Activated naive CD8-positive, alpha-beta T cell treated with anti-CD3 and anti-CD28 coated beads, Interleukin-2, amount 10 ng/mL, durations not matched to agents 7 days and 5 days (primary cell): ENCODE measurements around the gene TFPI. TPM values are rescaled to one million over a fixed set of nuclear protein-coding genes. Genes with fewer than 3 reads are reported as not detected.
"Not testable (repeated sequence)": the region's sequence is repeated elsewhere in the genome, so short reads cannot be mapped to it uniquely, and the experiment has no call there.

Experiments
- ATAC-seq: fragments of 150-1000 bp; cut with Tn5 transposase; one replicate; pipeline ENCODE4 v1.10.0; 2021; ENCODE audit warnings: low read depth, moderate library complexity
- POLR2A ChIA-PET: fragments of 350-600 bp; sonication (Branson Sonifier 250); formaldehyde crosslinking; loops from one replicate; lab custom pipeline; 2021; ENCODE audit warnings: antibody characterized with exemption; lab: Charles Lee
- DNase-seq: peaks from one replicate; pipeline ENCODE4 v3.0.0; 2021
- H3K27ac Mint-ChIP-seq: one replicate; pipeline ENCODE4 v1.8.0; 2022; ENCODE audit warnings: mild to moderate bottlenecking, mixed read lengths
- H3K27me3 Mint-ChIP-seq: one replicate; pipeline ENCODE4 v1.8.0; 2022; ENCODE audit warnings: mild to moderate bottlenecking, moderate library complexity, mixed read lengths
- H3K36me3 Mint-ChIP-seq: one replicate; pipeline ENCODE4 v1.8.0; 2021; ENCODE audit warnings: mild to moderate bottlenecking, mixed read lengths
- H3K4me1 Mint-ChIP-seq: one replicate; pipeline ENCODE4 v1.8.0; 2021; ENCODE audit warnings: mixed read lengths
- H3K4me3 Mint-ChIP-seq: one replicate; pipeline ENCODE4 v1.8.0; 2022; ENCODE audit warnings: mild to moderate bottlenecking, moderate library complexity, mixed read lengths
- H3K9me3 Mint-ChIP-seq: one replicate; pipeline ENCODE4 v1.8.0; 2021; ENCODE audit warnings: mixed read lengths
- total RNA-seq, 2 experiments: library from RNA; stranded (reverse); gene quantifications; one replicate each; pipeline ENCODE4 v1.2.3, GENCODE V29; 2021

The TFPI gene
- total RNA-seq, 2 experiments from 2014 or later, result 0.11 TPM; not detected in 1

GRCh38 chr2:187529248-187529976 lies 24.8 kb downstream of the TFPI start:
- Mint-ChIP-seq H3K27me3 (no peaks in the 10 kb centered on the region), H3K4me3 (no peak overlapping the region), H3K9me3 (no peaks in the 10 kb centered on the region), H3K4me1 (no peaks in the 10 kb centered on the region), H3K36me3 (no peaks in the 10 kb centered on the region), H3K27ac (no peak overlapping the region)
- POLR2A ChIA-PET, result no interaction called here
- no peak for ATAC-seq
- no peak for DNase-seq

DNA sequence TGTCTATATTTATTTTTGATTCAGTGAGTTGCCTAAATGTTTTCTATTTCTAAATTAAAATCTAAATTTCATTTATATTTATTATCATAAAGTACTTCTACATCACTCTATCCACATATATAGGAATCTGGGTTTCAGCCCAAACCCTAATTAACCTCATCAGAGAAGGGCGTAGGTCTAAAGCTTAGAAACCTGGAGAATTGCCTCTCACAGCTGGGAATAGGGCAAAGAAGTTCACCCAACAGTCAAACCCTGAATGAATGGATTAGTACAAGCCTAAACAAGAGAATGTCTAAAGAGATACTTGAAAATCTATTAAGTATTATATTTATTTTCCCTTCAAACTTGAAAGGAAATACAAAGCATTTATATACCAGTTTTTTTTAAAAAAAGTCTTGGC lies 26.2 kb downstream of the TFPI start:
- POLR2A ChIA-PET, result no interaction called here

DNA sequence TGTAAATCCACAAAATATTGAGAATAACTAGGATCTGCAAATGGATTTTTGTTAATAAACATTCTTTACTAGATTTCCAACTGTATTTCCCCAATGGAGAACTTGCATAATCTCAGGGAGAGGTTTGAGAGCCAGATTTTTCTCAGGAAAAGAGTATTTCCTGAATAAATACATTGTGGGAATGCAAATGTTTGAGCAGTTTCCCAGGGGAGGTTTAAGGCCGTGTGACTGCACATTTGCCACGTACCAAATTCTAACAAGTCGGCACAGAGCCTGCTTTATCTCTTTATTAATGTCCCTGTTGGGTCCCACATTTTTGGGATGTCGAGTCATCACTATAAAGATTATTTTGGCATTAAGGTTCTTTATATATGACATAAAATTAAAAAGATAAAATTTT lies 27.0 kb downstream of the TFPI start:
- Mint-ChIP-seq H3K27ac (no peak overlapping the region), H3K4me3 (no peak overlapping the region), H3K27me3 (no peaks in the 10 kb centered on the region), H3K36me3 (no peaks in the 10 kb centered on the region), H3K9me3 (no peaks in the 10 kb centered on the region), H3K4me1 (no peaks in the 10 kb centered on the region)
- ATAC-seq, result no peak
- no peak for DNase-seq
- POLR2A ChIA-PET, result no interaction called here

More for the DNA sequence above, 26.2 kb downstream of the TFPI start:
- H3K27ac Mint-ChIP-seq, result no peak overlapping the region
- no peaks in the 10 kb centered on the region for H3K27me3 Mint-ChIP-seq
- no peaks in the 10 kb centered on the region for H3K9me3 Mint-ChIP-seq
- no peaks in the 10 kb centered on the region for H3K36me3 Mint-ChIP-seq
- DNase-seq (no peak), ATAC-seq (no peak)
- H3K4me3 Mint-ChIP-seq, result no peak overlapping the region
- no peaks in the 10 kb centered on the region for H3K4me1 Mint-ChIP-seq

DNA sequence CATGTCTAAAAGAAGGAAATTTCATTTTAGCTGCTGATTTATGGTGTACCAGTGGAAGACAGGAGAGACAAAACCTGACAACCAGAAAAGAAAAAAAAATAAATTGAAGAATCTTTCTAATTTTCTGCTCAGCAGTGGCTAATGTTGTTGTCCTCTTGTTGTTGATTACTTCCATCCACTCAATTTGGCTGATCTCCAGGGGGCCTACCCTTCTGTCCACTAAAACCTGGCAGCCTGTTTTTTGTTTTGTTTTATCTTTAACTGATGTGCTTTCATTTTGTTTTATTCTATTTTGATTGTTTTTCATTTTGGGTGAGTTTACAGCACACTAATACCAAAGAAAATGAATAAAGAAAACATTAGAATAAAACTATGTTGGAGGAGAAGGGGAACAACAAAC lies 27.4 kb downstream of the TFPI start:
- H3K27me3 Mint-ChIP-seq, result no peaks in the 10 kb centered on the region
- H3K4me3 Mint-ChIP-seq, result no peak overlapping the region
- ATAC-seq (no peak), DNase-seq (no peak)
- POLR2A ChIA-PET, result no interaction called here
- no peaks in the 10 kb centered on the region for H3K4me1 Mint-ChIP-seq
- no peak overlapping the region for H3K27ac Mint-ChIP-seq
- H3K9me3 Mint-ChIP-seq, result no peaks in the 10 kb centered on the region
- no peaks in the 10 kb centered on the region for H3K36me3 Mint-ChIP-seq

DNA sequence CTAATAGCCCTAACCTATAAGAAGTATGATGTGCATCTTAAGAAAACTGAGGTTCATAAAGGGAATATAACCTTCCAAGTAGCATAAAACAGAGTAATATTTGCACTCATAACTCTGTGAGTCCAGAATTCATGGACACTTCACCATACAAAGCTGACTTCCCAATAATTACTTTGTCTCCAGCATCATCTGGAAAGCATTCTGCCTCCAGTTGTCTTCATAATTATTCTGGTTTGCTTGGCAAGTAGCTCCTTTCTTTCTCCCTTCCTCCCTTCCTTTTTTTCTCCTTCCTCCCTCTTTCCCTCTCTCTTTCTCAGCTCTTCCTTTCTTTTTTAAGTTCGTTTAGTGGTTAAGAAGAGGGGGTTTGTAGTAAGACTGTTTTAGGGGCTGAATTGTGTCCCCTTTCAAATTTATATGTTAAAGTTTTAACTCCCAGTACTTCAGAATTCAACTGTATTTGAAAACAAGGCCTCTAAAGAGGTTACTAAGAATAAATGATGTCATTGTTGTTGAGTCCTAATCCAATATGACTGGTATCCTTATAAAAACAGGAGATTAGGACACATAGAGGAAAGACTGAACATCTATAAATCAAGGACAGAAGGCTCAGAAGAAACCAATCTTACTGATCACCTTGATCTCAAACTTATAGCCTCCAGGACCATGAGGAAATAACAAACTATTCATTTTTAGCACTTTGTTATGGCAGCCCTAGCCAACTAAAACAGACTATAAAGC lies 28.9 kb downstream of the TFPI start:
- H3K4me1 Mint-ChIP-seq, result no peaks in the 10 kb centered on the region
- no peak for DNase-seq
- H3K9me3 Mint-ChIP-seq, result no peaks in the 10 kb centered on the region
- POLR2A ChIA-PET, result interaction anchor here (0.7 kb wide), 1 partner anchor 321 kb away, joined by 3 read pairs; no protein-coding TSS in a partner anchor
- H3K27ac Mint-ChIP-seq, result no peak overlapping the region
- no peaks in the 10 kb centered on the region for H3K27me3 Mint-ChIP-seq
- H3K4me3 Mint-ChIP-seq, result no peak overlapping the region
- H3K36me3 Mint-ChIP-seq, result no peaks in the 10 kb centered on the region
- no peak for ATAC-seq

- Mint-ChIP-seq H3K4me1 (no peaks in the 10 kb centered on the region), H3K9me3 (peaks cover 4% of the 10 kb centered on the region)
- POLR2A ChIA-PET, result no interaction called here
Observed at GRCh38 chr2:187523325-187523724, 30.9 kb downstream of the TFPI start.

DNA sequence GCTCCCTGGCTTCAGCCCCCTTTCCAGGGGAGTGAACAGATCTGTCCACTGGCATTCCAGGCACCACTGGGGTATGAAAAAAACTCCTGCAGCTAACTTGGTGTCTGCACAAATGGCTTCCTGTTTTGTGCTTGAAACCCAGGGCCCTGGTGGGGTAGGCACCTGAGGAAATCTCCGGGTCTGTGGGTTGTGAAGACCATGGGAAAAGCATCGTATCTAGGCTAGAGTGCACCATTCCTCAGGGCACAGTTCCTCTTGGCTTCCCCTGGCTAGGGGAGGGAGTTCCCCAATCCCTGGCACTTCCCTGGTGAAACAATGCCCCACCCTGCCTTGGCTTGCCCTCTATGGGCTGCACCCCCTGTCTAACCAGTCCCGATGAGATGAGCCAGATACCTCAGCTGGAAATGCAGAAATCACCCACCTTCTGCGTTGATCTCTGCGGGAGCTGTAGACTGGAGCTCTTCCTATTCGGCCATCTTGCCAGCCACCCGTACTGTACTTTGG lies 34.1 kb downstream of the TFPI start:
- no peak overlapping the region for H3K27ac Mint-ChIP-seq
- POLR2A ChIA-PET, result no interaction called here
- DNase-seq, result no peak
- no peak for ATAC-seq
- H3K9me3 Mint-ChIP-seq, result peaks cover 4% of the 10 kb centered on the region
- H3K4me1 Mint-ChIP-seq, result no peaks in the 10 kb centered on the region
- no peak overlapping the region for H3K4me3 Mint-ChIP-seq
- H3K27me3 Mint-ChIP-seq, result no peaks in the 10 kb centered on the region
- H3K36me3 Mint-ChIP-seq, result no peaks in the 10 kb centered on the region

More at GRCh38 chr2:187523325-187523724, 30.9 kb downstream of the TFPI start:
- H3K27me3 Mint-ChIP-seq, result no peaks in the 10 kb centered on the region
- H3K27ac Mint-ChIP-seq, result no peak overlapping the region
- DNase-seq (no peak), ATAC-seq (no peak)
- no peaks in the 10 kb centered on the region for H3K36me3 Mint-ChIP-seq
- H3K4me3 Mint-ChIP-seq, result no peak overlapping the region

- no peak for ATAC-seq
- no peaks in the 10 kb centered on the region for H3K27me3 Mint-ChIP-seq
- H3K4me3 Mint-ChIP-seq, result no peak overlapping the region
- no peak overlapping the region for H3K27ac Mint-ChIP-seq
- no peaks in the 10 kb centered on the region for H3K4me1 Mint-ChIP-seq
- POLR2A ChIA-PET, result no interaction called here
- peaks cover 4% of the 10 kb centered on the region for H3K9me3 Mint-ChIP-seq
- DNase-seq, result no peak
- H3K36me3 Mint-ChIP-seq, result no peaks in the 10 kb centered on the region
Observed at GRCh38 chr2:187519419-187520120, 34.7 kb downstream of the TFPI start.

GRCh38 chr2:187517750-187518361 lies 36.4 kb downstream of the TFPI start:
- H3K4me3 Mint-ChIP-seq, H3K4me1 Mint-ChIP-seq, H3K36me3 Mint-ChIP-seq, H3K27ac Mint-ChIP-seq, ATAC-seq, POLR2A ChIA-PET, H3K27me3 Mint-ChIP-seq, DNase-seq, H3K9me3 Mint-ChIP-seq: not testable (repeated sequence)

DNA sequence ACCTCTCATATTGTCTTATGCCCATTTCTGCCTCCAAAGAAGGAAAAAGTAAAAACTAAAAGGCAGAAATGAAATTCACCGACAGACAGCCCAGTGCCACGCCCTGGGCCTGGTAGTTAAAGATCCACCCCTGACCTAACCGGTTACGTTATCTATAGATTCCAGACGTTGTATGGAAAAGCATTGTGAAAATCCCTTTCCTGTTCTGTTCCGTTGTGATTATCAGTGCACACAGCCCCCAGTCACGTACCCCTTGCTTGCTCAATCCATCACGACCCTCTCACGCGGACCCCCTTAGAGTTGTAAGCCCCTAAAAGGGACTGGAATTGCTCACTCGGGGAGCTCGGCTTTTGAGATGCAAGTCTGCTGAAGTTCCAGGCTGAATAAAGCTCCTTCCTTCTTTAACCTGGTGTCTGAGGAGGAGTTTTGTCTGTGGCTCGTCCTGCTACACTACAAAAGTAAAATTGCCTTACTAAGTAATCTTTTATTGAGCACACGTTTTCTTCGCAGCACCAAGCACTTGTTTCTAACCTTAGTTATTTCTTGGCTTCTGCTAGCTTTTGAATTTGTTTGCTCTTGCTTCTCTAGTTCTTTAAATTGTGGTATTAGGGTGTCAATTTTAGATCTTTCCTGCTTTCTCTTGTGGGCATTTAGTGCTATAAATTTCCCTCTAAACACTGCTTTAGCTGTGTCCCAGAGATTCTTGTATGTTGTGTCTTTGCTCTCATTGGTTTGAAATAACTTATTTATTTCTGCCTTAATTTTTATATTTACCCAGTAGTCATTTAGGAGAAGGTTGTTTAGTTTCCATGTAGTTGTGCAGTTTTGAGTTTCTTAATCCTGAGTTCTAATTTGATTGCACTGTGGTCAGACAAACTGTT lies 37.4 kb downstream of the TFPI start:
- H3K27ac Mint-ChIP-seq, H3K4me3 Mint-ChIP-seq, POLR2A ChIA-PET, DNase-seq, H3K36me3 Mint-ChIP-seq, H3K9me3 Mint-ChIP-seq, H3K4me1 Mint-ChIP-seq, ATAC-seq, H3K27me3 Mint-ChIP-seq: not testable (repeated sequence)

DNA sequence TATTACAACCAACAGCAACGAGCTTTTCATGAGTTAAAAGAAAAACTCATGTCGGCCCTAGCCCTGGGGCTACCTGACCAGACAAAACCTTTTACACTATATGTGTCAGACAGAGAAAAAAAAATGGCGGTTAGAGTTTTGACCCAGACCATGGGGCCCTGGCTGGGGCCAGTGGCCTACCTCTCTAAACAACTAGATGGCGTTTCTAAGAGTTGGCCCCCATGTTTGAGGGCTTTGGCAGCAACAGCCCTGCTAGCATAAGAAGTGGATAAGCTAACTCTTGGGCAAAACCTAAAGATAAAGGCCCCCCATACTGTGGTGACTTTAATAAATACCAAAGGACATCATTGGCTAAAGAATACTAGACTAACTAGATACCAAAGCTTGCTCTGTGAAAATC lies 39.3 kb downstream of the TFPI start:
- Mint-ChIP-seq H3K27me3 (peaks cover 2% of the 10 kb centered on the region), H3K4me1 (no peaks in the 10 kb centered on the region), H3K9me3 (peaks cover 4% of the 10 kb centered on the region), H3K27ac (no peak overlapping the region), H3K4me3 (no peak overlapping the region), H3K36me3 (no peaks in the 10 kb centered on the region)
- no peak for ATAC-seq
- DNase-seq, result no peak
- POLR2A ChIA-PET, result no interaction called here

DNA sequence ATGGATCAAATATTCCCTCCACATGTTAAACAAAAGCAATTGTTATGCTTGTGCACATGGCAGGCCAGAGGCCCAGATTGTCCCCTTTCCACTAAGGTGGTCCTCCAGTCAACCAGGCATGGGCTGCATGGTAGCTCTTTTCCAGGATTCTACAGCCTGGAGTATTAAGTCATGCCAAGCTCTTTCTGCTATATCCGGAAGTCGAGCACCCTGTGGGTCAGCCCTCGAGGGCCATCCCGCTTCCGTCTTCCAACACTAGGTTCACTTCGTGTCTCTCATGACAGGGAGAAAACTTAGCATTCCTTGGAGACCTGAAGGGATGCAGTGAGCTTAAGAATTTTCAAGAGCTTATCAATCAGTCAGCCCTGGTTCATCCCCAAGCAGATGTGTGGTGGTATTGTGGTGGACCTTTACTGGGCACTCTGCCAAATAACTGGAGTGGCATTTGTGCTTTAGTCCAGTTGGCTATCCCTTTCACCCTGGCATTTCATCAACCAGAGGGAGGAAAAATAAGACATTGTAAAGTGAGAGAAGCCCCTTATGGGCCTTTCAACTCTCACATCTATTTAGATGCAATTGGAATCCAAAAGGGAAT lies 39.9 kb downstream of the TFPI start:
- H3K9me3 Mint-ChIP-seq, result not testable (repeated sequence)

More for the DNA sequence above, 39.9 kb downstream of the TFPI start:
- H3K27ac Mint-ChIP-seq, H3K36me3 Mint-ChIP-seq, POLR2A ChIA-PET, DNase-seq, ATAC-seq, H3K4me1 Mint-ChIP-seq, H3K27me3 Mint-ChIP-seq, H3K4me3 Mint-ChIP-seq: not testable (repeated sequence)
